HG02981 (cell line): ENCODE data around the gene DOC2B.

ENCODE experiments used
- ATAC-seq: cut with Tn5 transposase; IDR thresholded peaks from one replicate; pipeline ENCODE4 v1.9.1; 2021; ENCODE audit warnings: mild to moderate bottlenecking, moderate library complexity; ENCODE audit not compliant: unreplicated experiment

Gene DOC2B

DNA sequence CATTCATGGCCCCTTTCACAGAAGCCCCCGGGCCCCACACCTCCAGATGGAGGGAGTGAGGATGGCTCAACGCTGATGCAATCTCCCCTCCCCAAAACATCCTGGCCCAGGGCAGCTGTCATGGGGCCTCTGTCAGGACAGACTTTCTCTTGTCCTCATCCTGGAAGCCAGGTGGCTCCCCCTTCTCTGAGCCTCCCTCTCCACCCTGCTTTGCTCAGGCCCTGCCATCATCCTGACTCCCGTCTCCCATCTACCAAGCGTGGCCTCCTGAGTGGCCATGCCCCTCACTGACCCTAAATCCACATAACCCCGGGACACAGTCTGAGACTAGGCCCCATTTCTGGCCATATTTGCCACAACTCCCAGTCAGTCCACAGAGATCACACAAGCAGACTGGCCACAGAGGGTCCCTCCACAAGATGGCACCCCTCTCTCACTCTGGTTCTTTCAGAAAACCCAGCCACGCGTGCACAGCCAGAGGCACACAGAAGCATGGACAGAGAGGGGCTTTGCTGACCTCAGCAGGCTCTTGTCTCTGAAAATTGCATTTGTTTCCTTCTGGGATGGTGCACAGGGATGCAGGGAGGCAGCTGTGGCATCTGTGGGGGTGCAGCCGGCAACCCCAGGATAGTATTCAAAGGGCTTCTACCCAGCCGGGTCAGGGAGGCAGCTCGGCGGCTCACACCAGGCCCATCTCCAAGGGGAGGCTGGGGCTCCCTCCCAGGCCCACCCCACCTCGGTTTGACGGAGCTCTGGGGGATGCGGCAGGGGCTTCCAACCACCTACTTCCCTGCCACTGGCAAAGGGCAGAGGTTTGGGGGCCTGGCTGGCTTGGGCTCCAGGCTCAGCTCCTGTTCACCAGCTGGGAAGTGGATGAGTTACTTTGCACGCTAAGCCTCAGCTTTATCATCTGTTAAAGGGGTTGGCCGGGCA is 16.9 kb downstream of the DOC2B start:
- no peak for ATAC-seq

DNA sequence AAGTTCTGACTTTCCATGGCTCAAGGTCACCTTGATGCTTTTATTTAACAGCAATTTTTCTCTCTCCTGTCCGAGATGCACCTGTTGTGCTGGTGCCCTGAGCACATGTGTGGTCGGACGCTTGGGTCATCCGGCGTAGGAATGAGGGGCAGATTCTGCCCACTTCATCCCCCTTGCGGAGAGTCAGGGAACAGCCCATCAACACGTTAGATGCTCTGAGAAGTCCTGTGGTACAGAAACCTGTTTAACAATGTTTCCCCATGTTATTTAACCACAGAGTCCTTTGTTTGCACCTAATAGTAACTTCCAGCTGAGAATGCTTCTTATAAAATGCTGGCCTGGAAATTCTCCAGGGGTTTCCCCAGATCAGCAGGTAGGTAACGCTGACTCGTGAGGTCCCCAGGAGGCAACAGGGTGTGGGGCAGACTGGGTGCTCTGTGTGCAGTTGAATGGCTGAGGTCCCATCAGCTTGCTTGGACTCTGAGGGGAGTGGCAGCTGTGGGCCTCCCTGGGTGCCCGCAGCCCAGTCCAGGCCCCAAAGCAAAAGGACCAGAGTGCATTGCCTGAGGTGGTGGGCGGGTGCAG is 17.8 kb downstream of the DOC2B start:
- ATAC-seq: no peak

DNA sequence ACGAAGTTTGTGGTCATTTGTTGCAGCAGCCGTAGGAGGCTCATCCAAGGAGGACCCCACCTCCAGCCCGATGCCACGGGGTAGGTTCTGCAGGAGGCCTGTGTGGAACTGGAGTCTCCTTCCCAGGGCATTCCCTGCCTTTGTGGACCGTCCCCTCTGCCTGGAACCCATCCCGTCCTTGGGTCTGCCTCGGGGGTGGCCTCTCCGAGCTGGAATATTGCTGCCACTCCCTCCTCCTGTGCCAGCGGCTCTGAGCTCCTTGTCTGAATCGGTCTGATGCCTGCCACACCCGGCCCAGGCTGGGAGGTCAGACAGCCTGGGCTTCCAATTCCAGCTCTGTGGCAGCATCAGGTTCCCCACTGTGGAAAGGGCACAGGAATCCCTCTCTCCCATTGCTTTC is 18.8 kb downstream of the DOC2B start:
- ATAC-seq: no peak

DNA sequence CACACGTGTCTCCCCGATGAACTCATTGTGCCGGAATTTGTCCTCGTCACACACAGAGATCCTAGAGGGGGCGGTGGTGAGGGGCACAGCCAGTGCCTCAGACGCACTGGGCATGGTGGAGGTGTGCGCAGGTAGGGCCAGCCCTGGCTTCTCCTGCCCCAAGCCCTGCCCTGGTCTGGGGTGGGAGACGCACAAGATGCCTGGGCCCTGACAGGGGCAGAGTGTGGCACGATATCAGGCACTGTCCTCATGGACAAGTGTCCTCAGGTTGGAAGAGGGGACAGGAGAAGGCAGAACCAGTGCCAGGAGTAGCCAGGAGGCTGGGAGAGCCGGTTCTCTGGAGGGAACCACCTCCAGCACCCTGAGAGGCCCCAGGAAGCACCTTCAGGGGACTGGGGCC is 20.0 kb downstream of the DOC2B start:
- no peak for ATAC-seq

DNA sequence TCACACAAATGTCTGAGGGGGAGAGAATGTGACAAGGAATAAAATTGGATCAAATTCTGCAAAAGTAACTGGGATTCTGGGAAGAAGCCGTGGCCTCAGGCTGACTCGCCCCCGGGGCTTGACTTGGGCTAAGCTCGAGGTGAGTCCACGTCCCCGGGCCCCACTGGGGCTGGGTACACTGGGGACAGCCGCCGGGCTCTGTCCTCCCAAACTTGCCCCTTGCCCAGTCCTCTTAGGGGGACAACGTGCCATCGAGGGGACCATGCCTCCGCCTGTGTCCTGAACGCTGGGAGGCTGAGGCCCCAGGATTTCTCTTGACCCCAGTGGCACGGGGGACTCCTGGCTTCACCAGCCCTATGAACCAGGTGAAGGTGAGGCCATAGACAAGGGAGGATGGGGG is 21.1 kb downstream of the DOC2B start:
- ATAC-seq: no peak

DNA sequence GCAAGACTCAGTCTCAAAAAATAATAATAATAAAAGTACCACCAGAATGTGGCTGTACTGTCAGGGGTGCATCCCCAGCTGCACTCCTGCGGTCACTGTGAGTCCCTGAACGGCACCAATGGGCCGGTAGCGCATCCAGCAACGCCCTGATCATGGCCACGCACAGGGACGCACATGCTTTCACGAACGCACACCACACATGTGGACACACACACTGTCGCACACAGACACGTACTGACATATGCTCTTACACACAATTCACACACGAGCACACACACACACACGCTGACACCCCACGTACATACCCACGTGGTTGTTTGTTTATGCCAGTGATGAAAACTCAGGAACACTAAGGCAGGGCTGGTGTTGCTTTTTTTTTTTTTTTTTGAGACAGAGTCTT is 21.8 kb downstream of the DOC2B start:
- no peak for ATAC-seq

DNA sequence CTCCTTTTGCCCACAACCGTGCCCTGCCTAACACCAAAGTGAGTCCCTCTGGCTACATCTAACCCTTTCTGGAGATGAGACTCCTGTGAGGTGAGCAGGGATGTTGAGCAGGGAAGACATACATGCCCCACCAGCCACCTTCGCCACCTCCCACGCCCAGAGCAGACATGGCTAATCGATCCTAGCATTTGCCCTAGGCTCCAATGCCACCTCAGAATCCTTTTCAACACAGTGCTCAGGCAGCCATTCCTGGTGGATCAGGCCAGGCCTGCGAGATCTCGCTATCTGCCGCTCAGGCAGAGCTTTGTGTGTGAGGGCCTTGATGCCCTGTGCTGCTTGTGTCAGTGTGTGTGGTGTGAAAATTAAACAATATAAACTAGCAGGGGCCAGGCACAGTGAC is 23.1 kb downstream of the DOC2B start:
- no peak for ATAC-seq

DNA sequence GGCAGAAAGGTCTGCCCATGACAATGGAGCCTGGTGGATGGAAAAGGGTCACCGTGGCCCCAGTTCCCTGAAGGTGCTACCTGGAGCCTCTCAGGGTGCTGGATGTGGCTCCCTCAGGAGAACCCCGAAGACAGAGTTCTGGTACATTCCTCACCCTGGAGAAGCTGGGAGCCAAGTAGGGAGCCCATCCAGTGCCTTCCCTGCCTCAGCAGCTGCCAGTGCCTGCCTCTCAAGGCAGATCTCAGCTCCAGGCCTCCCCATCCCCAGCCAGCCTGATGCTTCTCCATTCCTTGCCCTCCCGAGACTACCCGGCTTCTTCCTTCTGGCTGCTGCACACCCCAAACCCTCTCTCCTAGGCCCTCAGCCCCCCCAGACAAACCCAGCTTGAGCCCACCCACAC is 23.5 kb downstream of the DOC2B start:
- ATAC-seq: no peak

DNA sequence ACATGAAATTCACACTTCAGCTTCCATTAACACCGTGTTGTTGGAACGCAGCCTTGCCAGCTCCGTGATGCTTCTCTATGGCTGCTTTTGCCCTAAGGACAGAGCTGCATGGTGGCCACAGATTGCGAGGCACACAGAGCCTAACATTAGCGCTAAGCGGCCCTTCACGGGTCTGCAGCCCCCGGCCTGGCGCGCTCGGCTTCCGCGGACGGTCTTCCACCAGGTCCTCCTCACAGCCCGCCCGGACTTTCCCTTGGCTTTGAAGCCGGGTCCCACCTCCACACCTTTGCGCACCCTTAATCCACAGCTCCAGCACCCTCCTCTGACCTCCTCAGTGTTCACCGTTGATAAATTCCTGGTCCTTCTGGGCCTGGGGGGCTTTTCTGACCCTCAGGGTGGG is 24.5 kb downstream of the DOC2B start:
- ATAC-seq: no peak

DNA sequence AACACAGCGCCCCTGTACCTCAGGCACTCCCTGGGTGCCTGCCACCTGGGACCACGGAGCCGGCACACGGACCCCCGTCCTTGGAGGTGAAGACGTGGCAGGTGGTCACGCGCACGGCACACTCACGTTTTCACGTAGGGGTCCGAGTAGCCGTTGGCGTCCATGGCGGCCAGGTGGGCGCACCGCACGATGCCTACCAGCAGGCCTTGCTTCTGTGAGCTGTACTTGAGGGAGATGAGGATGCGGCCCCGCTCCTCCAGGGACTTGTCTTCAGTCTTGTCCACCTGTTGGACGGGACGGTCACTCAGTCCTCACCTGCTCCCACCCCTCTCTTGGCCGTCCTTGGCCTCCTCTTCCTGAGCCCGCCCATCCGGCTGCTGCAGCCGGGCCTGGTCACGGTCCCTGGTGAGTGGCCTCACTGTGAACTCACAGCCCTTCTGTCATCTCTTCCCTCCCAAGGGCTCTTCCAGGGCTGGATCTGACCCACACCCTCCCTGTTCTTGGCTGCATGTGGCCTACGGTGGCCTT is 25.3 kb downstream of the DOC2B start:
- ATAC-seq: no peak

DNA sequence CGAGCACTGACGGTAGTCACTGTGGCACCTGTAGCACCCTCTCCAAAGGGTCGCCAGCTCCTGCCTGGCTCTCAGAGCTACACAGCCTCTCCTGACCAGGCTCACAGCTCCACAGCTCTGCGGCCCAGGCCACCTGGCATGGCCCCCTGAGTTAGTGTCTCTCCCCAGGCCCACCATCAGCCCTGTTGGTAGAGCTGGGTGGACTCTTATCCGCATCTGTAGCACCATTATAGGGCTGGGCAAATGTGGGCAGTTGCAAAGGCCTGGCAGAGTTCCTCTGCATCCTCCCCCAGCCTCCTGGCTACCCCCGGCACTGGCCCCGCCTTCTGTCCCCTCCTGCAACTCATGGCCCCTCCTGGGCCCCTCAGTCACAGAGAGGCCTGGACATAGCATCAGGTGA is 25.9 kb downstream of the DOC2B start:
- ATAC-seq: no peak

DNA sequence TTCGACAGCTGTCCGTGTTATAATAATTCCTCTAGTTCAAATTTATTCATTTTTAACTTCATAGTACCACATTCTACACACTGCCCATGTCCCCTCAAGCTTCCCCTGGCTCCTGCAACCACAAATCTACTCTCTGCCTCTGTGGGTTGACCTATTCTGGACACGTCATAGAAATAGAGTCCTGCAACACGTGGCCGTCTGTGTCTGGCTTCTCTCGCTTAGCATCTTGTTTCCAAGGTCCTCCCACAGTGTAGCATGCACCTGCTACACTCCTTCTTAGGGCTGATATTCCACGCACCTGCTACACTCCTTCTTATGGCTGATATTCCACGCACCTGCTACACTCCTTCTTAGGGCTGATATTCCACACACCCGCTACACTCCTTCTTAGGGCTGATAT is 27.6 kb downstream of the DOC2B start:
- ATAC-seq: no peak

DNA sequence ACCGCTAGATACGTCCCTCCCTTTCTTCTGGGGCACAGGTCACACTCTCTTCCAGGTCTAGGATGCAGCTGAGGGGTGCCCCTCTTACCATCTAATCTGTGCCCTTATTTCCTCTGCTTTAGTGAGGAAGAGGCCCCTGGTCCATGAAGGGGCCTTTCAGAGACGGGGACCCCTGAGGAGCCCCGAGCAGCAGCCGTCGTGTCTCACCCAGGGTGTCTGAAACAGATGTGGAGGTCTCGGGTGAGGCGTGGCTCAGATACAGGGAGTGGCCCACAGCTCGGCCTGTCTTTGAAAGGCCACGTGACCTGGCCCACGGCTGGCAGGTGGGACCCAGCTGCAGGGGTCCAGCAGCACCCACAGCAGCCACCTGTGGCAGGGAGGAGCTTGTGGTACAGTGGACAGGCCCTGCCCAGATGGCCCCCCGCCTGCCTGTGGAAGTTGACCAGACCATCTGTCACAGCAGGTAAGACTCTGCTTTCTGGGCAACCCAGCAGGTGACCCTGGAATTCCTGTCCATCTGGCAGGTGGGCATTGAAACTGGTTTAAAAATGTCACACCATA is 28.5 kb downstream of the DOC2B start:
- ATAC-seq: no peak

DNA sequence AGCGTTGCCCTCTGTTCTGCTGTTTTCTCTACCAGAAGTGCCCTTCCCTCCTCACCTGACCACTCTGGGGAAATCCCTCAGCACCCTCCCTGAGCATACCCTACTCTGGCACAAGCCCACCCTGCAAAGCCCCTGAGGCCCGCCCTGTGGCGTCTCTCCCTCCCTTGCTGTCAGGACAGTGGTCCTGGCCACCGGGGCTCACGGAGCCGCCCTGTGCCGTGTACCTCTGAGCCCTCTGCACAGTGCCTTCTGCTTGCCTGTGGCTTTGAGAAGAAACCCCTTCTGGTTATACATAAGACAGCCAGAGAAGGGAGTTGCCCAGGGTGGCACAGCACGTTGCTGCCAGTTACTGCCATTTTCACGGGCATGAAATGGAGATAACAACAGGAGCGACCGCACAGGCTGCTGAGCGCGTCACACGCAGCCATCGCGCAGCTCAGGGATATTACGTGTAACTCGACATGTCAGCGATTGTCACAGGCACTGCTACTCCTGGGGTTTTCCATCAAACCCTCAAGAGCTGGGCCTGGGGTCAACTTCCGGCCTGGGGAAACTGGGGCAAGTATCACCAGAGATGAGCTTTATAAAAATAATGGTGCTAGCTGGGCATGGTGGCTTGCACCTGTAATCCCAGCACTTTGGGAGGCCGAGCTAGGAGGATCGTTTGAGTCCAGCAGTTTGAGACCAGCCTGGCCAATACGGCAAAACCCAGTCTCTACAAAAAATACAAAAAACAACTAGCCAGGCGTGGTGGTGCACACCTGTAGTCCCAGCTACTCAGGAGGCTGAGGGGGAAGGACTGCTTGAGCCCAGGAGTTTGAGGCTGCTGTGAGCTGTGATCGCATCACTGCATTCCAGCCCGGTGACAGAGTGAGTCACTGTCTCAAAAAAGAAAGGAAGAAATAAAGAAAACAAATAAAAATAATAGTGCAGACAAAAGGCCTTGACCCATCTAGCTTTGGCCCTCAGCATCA is 29.3 kb downstream of the DOC2B start:
- ATAC-seq: no peak

DNA sequence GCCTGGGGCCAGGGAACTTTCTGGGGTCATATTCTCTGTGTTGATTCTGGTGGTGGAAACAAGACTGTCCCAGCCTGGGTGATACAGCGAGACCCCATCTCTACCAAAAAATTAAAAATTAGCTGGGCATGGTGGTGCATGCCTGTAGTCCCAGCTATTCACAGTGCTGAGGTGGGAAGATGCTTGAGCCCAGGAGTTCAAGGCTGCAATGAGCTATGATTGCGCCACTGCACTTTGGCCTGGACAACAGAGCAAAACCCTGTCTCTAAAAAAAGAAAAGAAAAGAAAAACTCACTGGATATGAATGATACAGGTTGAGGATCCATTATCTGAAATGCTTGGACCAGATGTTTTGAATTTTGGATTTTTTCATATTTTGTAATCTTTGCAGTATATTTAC is 30.4 kb downstream of the DOC2B start:
- no peak for ATAC-seq

DNA sequence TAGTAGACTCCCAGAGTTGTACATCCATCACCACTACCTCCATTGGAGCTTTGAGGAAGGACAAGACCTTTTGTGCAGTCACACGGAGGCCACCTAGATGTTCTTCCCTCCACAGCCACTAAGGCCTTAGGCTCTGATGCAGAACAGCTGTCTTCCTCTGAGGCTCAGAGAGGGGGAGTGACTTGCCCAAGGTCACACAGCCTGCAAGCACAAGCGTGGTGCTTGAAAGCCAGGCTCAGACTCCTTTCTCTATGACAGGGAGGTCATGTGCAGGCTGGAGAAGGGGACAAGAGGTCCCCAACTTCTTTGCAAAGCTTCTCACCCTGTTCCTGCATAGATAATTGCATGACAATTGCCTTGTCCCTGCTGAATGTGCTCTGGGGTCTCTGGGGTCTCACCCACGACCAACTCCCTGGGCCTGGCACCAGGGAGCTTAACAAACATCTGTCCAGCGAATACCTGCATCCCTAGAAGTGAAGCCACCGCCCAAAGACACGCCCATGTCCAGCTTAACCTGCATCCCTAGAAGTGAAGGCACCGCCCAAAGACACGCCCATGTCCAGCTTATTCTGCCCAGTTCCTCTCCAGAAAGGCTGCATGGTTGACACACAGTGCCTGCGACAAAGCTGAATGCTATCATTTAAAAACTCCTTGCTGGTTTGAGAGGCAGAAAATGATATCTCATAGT is 31.4 kb downstream of the DOC2B start:
- no peak for ATAC-seq

DNA sequence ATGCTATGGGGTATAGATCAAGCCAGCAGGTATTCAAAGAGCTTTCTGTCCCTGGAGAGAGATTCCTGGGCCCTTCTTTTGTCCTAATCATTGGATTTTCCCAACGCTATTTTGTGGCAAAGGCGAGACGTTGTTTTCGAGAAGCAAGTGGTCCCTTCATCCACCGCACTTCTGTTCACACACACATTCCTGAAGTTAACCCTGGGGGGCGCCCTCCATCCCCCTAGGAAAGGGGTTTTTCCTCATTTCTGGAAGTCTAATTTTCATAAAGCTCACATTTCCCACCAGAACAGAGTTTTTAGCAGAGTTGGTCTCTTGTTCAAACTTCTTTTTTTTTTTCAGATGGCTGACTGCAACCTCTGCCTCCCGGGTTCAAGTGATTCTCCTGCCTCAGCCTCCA is 32.2 kb downstream of the DOC2B start:
- ATAC-seq: no peak

DNA sequence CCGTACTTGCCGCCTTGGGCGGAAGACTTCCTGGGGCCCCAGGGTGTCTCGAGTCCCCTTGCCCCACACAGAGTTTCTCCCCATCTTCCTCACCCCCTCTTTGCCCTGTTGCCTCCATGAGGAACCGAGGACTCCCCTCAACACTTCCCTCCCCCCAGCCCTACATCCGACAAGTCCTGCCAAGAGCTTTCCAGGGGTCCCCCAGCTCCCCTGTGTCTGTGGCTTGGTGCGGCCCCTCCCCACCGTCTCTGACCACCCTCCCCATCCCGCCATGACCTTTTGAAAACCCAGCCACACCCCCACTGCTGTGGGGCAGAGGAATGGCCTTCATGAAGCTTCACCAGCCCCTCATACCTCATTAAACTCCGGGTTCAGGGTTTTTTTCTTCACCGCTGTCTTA is 32.7 kb downstream of the DOC2B start:
- no peak for ATAC-seq

DNA sequence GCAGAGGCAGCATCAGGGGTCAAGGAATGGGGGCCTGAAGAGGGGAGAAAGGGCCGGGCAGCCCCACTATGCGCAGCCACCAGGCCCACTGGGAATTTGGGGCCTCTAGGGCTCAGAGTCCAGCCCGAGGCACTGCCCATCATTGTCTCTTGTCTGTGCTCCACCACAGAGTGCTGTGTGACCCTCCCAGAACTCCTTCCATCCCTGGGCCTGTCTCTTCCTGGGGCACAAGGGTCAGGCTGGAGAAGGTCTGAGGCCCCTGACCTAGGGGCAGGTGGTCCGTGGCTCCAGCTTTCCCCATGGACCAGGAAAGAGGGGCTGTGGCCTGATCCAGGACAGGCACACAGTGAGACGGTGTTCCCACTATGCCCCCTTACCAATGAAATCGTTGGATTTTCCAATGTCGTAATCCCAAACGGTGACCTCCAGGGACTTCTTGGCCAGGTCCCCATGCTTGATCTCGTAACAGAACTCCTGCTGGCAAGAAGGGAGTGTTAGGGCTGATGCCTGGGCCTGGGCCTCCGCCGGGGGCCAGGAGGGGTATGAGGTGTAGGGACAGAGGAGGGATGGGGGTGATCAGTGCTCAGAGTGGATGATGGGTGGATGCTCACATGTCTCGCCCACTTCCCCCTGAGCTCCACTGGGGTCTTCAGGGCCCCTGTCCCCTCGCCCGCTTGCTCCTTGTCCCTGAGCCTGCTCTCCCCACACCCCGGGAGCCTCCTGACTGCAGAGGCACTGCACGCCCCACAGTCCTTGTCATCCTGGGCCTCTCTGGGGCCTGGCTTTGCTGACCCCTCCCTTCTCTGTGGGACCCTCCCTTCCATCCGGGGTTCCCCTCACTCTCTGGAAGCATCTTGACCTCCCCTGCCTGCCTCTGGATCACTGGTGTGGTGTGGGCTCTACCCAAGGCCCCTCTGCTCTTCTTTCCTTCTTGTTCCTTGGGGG is 33.4 kb downstream of the DOC2B start:
- no peak for ATAC-seq
